ENCODE data around the gene FAM221A.

DNA sequence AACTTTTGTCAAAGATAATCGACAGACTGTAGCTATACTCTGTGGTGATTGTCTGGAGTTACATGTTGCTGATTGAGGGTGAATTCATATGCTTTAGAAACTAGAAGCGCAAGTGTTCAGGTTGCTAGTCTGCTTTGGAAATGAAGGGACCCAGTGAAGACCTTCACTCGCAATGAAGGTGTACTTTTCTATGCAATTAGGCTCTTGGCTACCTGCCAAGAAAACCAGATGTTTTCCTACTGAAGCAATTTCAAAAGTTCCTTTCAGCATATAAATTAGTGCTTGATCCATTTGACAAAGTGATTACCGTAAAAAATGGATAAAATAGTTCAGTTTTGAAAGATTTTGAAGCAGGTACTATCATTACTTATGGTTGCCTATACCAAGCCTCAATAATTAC lies 20.0 kb downstream of the FAM221A start:
- TF ChIP-seq, protein P1, sequence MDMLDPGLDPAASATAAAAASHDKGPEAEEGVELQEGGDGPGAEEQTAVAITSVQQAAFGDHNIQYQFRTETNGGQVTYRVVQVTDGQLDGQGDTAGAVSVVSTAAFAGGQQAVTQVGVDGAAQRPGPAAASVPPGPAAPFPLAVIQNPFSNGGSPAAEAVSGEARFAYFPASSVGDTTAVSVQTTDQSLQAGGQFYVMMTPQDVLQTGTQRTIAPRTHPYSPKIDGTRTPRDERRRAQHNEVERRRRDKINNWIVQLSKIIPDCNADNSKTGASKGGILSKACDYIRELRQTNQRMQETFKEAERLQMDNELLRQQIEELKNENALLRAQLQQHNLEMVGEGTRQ (CRISPR knock-in tag; IDR thresholded peaks at IDR 0.05): no peak
- TF ChIP-seq, protein P2, sequence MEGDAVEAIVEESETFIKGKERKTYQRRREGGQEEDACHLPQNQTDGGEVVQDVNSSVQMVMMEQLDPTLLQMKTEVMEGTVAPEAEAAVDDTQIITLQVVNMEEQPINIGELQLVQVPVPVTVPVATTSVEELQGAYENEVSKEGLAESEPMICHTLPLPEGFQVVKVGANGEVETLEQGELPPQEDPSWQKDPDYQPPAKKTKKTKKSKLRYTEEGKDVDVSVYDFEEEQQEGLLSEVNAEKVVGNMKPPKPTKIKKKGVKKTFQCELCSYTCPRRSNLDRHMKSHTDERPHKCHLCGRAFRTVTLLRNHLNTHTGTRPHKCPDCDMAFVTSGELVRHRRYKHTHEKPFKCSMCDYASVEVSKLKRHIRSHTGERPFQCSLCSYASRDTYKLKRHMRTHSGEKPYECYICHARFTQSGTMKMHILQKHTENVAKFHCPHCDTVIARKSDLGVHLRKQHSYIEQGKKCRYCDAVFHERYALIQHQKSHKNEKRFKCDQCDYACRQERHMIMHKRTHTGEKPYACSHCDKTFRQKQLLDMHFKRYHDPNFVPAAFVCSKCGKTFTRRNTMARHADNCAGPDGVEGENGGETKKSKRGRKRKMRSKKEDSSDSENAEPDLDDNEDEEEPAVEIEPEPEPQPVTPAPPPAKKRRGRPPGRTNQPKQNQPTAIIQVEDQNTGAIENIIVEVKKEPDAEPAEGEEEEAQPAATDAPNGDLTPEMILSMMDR (IDR thresholded peaks at IDR 0.05): no peak

Measured in WTC11 (cell line).